Measurements from ENCODE around the gene PLEK2.
"Not testable (repeated sequence)": the region's sequence is repeated elsewhere in the genome, so short reads cannot be mapped to it uniquely, and the experiment has no call there.

GRCh38 chr14:67341231-67341630, 70.7 kb downstream of the PLEK2 start:
- TF ChIP-seq CTCF (IDR thresholded peaks at IDR 0.05); JUN (IDR thresholded peaks at IDR 0.05); CEBPB (IDR thresholded peaks at IDR 0.05); MAX (IDR thresholded peaks at IDR 0.05); TP53 (CRISPR knock-in tag; IDR thresholded peaks at IDR 0.05); MAFK (IDR thresholded peaks at IDR 0.05; ENCODE audit: partially characterized antibody): not testable (repeated sequence)
